PC-3 (cell line): ENCODE measurements around the gene FUCA2.

Experiments used
- CTCF ChIP-seq: fragments of 300-600 bp; sonication (generic); conservative IDR thresholded peaks from 2 replicates; pipeline ENCODE4 v1.5.1; 2017; ENCODE audit warnings: antibody characterized with exemption, low read depth, mild to moderate bottlenecking, low read length
- EZH2 ChIP-seq: fragments of 300-600 bp; sonication (generic); IDR thresholded peaks from one replicate; pipeline ENCODE4 v1.6.1; 2017; ENCODE audit warnings: antibody characterized with exemption, mild to moderate bottlenecking, low read length; ENCODE audit not compliant: unreplicated experiment

GRCh38 chr6:143517447-143517773, 5.9 kb upstream of the FUCA2 start:
- TF ChIP-seq CTCF = no peak
- no peak for TF ChIP-seq EZH2
